ENCODE data around the gene WNK3. TPM values are rescaled to one million over a fixed set of nuclear protein-coding genes. Genes with fewer than 3 reads are reported as not detected.

WNK3 gene
- total RNA-seq, 4 donors from 2014 or later: 0.25 to 1.2 (median 0.68) TPM

GRCh38 chrX:54301516-54301915, 56.3 kb downstream of the WNK3 start:
- intact Hi-C loops (cut with DNase I; ENCODE audit: low total_unique reads): no loop called here
- H3K4me3 ChIP-seq (ENCODE audit: low read depth, poor library complexity, severe bottlenecking): no peak overlapping the region
- WGBS, 2 donors: 76 to 77% methylated on average over 4 of the region's 4 CpGs
- no peak for DNase-seq (ENCODE audit: low spot score in 2 of 2)
- no peak for TF ChIP-seq CTCF (IDR thresholded peaks at IDR 0.05)

- WGBS, 2 donors: 90 to 100% methylated on average over 2 of the region's 2 CpGs
- DNase-seq (ENCODE audit: low spot score in 2 of 2): no peak
- intact Hi-C loops (cut with DNase I; ENCODE audit: low total_unique reads): no loop called here
- no peak for TF ChIP-seq POLR2A (IDR thresholded peaks at IDR 0.05)
- TF ChIP-seq CTCF (IDR thresholded peaks at IDR 0.05): no peak
- no peak overlapping the region for H3K4me3 ChIP-seq (ENCODE audit: low read depth, poor library complexity, severe bottlenecking)
These were observed 63.5 kb downstream of the WNK3 start for GRCh38 chrX:54294306-54294705.

- 83 to 98% methylated on average over 2 of the region's 2 CpGs for WGBS, 2 donors
- intact Hi-C loops (cut with DNase I; ENCODE audit: low total_unique reads): no loop called here
- no peak for DNase-seq (ENCODE audit: low spot score in 2 of 2)
These were observed 65.1 kb downstream of the WNK3 start for GRCh38 chrX:54292755-54293154.

GRCh38 chrX:54291758-54292157, 66.1 kb downstream of the WNK3 start:
- no peak for DNase-seq (ENCODE audit: low spot score in 2 of 2)
- H3K4me3 ChIP-seq (ENCODE audit: low read depth, poor library complexity, severe bottlenecking): no peak overlapping the region
- no peak for TF ChIP-seq CTCF (IDR thresholded peaks at IDR 0.05)
- TF ChIP-seq POLR2A (IDR thresholded peaks at IDR 0.05): no peak
- 66 to 86% methylated on average over 2 of the region's 2 CpGs for WGBS, 2 donors
- intact Hi-C loops (cut with DNase I; ENCODE audit: low total_unique reads): no loop called here

More at GRCh38 chrX:54292755-54293154, 65.1 kb downstream of the WNK3 start:
- no peak for TF ChIP-seq CTCF (IDR thresholded peaks at IDR 0.05)
- no peak for TF ChIP-seq POLR2A (IDR thresholded peaks at IDR 0.05)
- H3K4me3 ChIP-seq (ENCODE audit: low read depth, poor library complexity, severe bottlenecking): no peak overlapping the region

- TF ChIP-seq POLR2A (IDR thresholded peaks at IDR 0.05) (no peak), CTCF (IDR thresholded peaks at IDR 0.05) (no peak)
- WGBS, 2 donors: 54 to 64% methylated on average over 2 of the region's 2 CpGs
- DNase-seq (ENCODE audit: low spot score in 2 of 2): no peak
- intact Hi-C loops (cut with DNase I; ENCODE audit: low total_unique reads): no loop called here
- no peak overlapping the region for H3K4me3 ChIP-seq (ENCODE audit: low read depth, poor library complexity, severe bottlenecking)
These were observed 68.9 kb downstream of the WNK3 start for GRCh38 chrX:54288968-54289367.

GRCh38 chrX:54288277-54288676, 69.6 kb downstream of the WNK3 start:
- no peak overlapping the region for H3K4me3 ChIP-seq (ENCODE audit: low read depth, poor library complexity, severe bottlenecking)
- TF ChIP-seq CTCF (IDR thresholded peaks at IDR 0.05) (no peak), POLR2A (IDR thresholded peaks at IDR 0.05) (no peak)
- no peak for DNase-seq (ENCODE audit: low spot score in 2 of 2)
- intact Hi-C loops (cut with DNase I; ENCODE audit: low total_unique reads): no loop called here

Data from lower leg skin (tissue), 4 donors.